Pulmonary artery endothelial cell (primary cell): ENCODE data around the gene FXR1. TPM values are rescaled to one million over a fixed set of nuclear protein-coding genes. Genes with fewer than 3 reads are reported as not detected.
"Not testable (repeated sequence)": the region's sequence is repeated elsewhere in the genome, so short reads cannot be mapped to it uniquely, and the experiment has no call there.

Experiments
- DNase-seq: peaks from one replicate; pipeline ENCODE4 v3.0.0-alpha.2; 2011; ENCODE audit warnings: low read depth, low spot score
- total RNA-seq: library from RNA; depleted of rRNA; stranded (reverse); fragments of >200 nt; gene quantifications from 2 replicates; pipeline ENCODE4 v1.2.3, GENCODE V29; 2014

Gene FXR1
- total RNA-seq, result 219 and 244 TPM in 2 replicates

DNA sequence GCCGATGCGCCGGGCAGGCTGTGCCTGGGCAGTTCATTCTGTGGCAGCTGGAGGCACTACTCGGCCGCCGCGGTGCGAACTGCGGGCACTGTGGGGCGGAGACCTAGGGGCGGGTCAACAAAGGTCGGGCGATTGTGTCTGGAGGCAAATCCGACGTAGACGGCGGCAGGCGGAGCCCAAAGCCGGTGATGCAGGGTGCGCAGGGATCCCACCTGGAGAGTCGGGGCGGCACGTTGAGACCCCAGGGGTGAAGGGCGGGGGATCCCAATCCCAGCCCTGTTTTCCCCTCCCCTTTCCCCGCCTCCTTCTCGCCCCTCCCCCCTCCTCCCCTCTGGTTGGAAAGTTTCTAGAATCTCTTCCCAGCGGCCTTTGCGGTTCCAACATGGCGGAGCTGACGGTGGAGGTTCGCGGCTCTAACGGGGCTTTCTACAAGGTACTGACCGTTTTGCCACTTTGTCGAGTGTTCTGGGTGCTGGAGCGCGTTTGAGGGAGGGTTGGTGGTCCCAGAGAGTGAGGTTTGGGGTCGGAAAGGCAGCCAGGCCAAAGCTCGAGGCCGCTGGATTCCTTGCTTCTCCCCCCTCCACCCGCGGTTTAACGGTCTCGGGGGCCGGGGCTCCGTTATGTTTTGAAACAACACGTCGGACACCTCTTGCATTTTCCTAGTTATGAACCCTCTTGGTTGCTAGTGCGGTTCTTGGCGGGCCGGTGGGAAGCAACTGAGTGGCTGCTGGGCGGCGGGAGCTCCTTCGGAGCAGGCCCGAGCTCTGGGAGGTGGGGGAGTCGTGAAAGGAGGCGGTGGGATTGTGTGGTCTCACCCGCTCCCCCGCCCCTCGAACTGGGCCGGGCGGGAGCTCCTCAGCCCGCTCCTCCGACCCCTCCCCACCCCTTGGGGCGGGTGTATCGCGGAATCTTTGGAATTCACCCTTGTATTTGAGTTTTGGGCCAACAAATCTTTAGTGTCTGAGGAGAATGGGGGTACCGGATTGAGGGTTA lies at the start of gene FXR1:
Gene FXR1 (plus strand): TSS at position 367 of the 993 bp plus-strand sequence. CDS start 16 bp downstream, at position 383.
- peak; percentile 35 for DNase-seq

DNA sequence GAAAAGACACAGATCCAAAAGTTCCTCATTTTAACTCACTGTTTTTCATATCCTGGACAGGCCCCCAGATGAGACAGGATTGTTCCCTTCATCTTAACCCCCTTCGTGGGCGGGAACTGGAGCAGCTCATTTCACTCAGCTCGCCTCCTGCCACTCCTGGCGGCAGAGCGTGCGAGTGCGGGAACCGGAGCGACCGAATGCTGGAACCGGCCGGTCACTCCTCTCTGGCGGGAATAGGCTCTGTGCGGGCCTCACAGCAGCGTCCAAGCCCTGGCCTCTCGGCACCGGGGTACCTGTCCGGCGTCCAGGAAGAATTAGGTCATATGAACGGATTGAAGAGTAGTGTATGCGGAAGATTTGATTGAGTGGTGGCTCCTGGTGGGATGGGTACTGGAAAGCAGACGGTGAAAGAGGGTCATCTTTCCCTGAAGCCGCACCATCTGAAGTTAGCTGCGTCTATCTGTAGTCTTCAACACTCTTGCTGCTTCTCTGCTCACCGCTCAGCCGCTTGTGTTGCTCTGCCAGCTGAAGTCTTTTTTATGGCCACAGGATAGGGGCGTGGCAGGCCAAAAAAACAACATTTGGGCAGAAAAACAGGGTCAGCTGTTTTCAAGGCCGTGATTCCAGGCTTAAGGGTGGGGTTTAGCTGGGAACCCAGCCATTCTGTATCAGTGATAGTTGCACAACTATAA lies 42.3 kb upstream of the FXR1 start:
- DNase-seq, result no peak

DNA sequence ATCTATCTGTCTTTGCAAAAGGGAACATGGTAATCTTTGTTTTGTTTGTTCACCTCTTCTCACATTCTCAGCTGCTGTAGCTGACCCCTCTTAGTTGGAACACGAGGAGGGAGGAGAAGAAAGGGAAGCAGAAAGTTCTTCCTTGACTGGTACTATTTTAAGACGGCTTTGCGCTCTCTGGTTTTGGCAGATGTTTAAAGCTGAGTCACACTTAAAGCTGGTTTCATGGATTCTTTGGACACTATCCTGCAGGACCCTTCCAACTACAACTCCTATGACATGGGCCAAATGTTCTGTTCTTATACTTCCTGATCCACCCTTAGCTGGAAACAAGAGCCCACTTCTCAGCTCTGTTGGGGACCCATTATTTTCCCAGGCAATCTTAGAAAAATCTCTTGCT lies 40.6 kb upstream of the FXR1 start:
- no peak for DNase-seq

DNA sequence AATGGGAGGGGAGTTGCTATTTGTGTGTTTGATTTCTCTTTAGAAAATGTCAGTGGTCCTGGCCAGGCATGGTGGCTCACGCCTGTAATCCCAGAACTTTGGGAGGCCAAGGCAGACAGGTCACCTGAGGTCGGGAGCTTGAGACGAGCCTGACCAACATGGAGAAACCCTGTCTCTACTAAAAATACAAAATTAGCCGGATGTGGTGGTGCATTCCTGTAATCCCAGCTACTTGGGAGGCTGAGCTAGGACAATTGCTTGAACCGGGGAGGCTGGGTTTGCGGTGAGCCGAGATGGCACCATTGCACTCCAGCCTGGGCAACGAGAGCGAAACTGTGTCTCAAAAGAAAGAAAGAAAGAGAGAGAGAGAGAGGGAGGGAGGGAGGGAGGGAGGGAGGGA lies 40.0 kb upstream of the FXR1 start:
- not testable (repeated sequence) for DNase-seq

DNA sequence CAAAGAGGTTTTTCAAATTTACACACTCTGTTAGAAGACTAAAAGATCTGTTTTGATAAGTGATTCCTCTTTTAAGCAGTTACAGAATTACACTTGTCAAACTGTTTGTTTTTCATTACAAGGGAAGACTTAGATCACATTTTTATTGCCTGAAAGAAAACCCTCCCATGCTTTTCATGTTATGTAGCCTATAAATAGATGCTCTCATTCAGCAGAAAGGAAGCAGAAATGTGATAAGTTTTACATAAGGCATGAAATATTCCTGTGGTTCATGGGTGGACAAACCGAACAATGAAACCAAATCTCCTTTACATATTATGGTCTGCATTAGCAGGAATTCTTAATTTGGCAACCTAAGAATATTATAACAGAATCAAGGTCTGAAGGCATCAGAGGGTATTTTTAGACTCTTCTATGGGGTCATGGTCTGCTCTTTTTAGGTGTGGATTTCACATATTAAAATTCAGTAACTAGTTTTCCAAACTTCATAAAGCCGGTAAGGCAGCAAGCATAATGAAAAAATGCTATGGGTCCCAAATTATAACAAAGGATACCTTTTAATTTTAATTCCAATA lies 37.3 kb upstream of the FXR1 start:
- no peak for DNase-seq

DNA sequence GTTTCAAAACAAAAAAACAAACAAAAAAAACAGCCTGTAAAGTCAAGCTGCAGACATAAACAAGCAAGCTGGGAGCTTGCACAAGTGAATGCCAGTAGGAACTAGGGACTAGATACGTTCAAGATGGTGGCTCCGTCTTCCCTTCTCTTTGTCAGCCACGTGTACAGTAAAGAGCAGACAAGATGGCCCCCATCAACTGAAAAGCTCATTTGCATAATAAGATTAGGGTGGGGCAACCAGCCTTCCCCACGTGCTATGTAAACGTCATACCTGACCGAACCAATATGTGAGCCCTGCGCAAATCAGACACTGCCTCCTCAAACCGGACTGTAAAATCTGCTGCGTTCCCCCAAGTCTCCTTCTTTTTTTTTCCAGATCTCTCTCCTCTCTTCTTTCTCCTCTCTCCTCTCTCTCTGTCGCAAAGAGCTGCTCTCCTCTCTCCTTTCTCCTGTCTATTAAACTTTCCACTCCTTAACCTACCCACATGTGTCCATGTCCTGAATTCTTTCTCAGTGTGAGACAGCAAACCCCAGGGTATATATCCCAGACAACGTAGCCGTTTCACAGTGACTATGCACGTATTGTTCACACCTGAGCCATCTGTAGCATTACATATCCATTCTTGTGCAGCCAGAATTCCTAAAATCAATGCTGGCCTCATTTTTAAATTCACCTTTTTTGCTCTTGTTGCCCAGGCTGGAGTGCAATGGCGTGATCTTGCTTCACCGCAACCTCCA lies 31.2 kb upstream of the FXR1 start:
- no peak for DNase-seq

DNA sequence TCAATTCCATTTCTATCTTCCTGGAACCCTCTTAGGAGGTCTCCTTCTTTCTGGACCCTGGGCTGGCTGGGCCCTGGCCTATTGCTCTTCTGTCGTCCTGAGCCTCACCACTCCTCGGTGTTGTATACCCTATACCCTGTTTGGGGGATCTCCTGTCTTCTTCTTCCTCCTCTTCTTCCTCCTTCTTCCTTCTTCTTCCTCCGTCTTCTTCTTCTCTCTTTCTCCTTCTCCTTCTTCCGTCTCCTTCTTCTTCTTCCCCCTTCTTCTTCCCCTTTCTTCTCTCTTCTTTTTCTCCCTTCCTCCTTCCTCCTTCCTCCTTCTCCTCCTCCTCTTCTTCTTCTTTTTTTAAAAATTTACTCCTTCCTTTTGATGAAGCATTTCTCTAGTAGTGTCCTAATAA lies 30.4 kb upstream of the FXR1 start:
- no peak for DNase-seq

DNA sequence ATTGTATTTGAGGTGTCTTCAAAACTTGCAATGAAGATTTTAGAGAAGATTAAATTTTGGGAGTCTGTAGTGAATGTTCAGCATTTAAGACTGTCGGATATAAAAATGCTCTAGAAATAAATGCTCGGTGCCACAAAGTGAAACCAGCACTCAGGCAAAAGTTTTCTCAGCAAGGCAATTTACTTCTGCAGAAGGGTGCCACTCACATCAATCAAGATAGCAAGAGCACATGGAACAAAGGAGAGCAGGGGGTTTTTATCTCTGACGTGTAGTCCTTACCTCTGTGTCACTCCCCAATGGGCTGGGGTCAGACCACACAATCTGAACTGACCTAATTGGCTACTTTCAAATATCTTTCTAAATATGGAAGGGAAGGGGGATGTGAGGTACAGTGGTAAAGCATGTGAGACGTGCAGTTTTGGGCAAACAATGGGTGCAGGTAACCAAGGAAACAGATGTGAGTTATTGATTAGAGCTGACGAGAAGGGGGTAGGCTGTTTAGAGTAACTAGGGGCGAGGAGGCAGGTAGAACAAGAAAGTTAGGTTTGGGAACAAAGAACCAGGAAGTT lies 23.4 kb upstream of the FXR1 start:
- DNase-seq, result no peak

DNA sequence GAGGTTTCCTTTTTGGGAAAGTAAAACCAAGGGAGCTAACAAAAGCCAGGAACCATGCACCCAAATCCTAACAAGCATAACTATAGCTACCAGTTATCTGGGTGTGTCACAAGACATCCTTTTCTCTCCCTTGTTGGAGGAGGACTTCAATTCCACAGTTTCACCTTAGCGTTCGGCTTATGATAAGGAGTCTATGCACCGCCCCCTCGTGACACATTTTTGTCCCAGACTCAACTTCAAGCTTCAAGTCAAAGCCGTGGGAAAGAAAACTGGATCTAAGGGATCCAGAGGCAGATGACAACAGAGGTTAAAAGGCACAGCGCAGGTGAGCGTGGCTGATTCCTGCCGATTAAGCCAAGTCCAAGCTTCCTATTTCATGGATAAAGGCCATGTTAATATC lies 13.9 kb upstream of the FXR1 start:
- no peak for DNase-seq

- DNase-seq, result no peak
Observed at GRCh38 chr3:180909369-180910127, 2.9 kb upstream of the FXR1 start.

GRCh38 chr3:180910823-180911222 lies 1.6 kb upstream of the FXR1 start:
- no peak for DNase-seq

DNA sequence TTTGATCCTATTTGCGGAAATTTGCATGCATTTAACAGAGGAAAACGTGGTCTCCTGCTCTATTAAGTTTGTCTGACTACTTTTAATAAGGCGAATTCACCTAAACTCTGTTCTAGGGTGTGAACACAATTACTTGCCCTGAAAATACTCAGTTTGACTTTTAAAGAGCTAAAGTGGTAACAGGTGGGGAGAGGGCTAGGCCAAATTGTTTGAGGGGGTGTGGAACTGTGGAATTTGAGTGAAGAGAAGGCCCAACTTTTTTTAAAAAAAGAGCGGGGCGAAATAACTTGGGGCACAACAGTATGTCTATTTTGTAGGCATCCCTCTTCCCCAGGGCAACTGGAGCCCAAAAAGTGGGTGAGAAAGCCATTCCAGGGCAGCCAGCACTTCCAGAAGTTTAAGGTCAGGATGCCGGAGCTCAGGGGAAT lies 580 bp upstream of the FXR1 start:
- DNase-seq, result no peak

- DNase-seq, result no peak
Observed at GRCh38 chr3:180913581-180914404, 1.3 kb downstream of the FXR1 start.

DNA sequence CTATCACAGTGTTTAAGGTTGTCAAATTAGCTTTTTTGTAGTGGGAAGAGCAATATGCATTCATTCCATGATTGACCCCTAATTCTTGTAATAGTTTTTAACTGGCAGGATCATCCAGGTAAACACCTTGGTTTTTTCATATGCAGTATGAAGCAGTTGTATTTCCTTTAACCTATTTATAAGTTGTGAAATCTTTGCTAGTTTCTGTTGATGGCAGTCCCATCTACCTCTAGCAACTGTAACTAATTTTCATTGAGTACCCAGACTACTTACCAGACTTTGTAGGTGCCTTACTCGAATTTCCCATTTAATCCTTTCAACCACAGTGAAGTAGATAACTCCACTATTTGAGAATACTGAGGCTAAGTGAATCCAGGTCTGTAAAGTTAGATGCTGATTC lies 6.1 kb downstream of the FXR1 start:
- DNase-seq, result no peak

DNA sequence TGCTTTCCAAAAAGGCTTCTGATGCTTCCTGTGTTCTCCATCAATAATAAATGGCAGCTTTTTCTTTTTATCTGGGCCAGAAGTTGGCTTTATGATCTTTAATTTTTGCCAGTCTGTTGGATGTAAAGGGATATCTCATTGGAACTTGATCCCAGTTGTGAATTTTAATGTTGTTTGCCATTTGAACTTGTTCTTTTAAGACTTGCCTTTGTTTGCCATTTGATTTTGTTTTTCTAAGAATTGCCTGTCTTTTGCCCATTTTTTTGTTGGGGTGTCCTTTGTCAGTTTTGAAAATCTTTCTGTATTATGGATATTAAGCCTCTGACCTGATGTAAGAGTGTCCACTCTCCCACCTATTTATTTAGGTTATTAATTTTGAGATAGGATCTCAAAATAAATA lies 9.8 kb downstream of the FXR1 start:
- no peak for DNase-seq

DNA sequence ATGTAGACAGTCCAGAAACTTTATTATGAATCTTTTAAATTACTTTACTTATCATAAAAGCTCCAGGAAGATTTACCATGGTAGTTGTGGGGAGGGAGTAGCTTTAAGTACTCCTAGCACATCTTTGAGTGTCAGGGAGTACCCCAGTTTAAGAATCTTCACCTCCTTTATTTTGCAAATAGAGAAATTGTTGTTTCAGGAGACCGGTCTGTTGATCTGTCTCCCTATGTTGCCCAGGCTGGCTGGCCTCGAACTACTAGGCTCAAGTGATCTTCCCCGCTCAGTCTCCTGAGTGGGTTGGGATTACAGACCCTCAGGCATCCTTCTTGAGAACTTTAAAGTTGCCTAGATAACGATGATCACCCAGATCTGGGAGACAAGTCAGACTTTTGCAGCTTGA lies 11.1 kb downstream of the FXR1 start:
- DNase-seq, result no peak

GRCh38 chr3:180926526-180926925 lies 14.1 kb downstream of the FXR1 start:
- no peak for DNase-seq

- DNase-seq, result no peak
Observed at GRCh38 chr3:180929376-180929775, 16.9 kb downstream of the FXR1 start.

GRCh38 chr3:180930526-180930925 lies 18.1 kb downstream of the FXR1 start:
- no peak for DNase-seq

DNA sequence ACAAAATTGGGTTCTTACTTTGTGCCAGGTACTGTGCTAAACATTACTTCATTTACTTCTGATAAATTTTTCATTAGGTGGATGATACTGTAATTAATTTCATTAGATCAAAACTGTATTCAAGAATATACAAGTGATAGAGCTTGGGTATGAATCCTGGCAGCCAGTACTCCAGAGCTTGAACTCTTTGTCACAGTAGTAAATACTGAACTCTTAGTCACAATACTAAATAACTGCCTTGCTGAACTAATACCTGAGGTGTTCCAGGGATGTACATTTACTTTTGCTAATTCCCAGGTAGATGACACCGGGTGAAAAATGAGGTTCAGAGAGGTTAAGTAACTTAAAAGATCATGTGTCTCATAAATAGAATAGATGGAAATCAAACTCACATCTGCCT lies 20.3 kb downstream of the FXR1 start:
- DNase-seq, result no peak
